ENCODE measurements around the gene GPHB5. TPM values are rescaled to one million over a fixed set of nuclear protein-coding genes. Genes with fewer than 3 reads are reported as not detected.
A peak's percentile ranks its signal among the peaks of the same experiment; 100 is the strongest.

GPHB5 gene
- total and polyA plus RNA-seq, 12 donors: not detected

DNA sequence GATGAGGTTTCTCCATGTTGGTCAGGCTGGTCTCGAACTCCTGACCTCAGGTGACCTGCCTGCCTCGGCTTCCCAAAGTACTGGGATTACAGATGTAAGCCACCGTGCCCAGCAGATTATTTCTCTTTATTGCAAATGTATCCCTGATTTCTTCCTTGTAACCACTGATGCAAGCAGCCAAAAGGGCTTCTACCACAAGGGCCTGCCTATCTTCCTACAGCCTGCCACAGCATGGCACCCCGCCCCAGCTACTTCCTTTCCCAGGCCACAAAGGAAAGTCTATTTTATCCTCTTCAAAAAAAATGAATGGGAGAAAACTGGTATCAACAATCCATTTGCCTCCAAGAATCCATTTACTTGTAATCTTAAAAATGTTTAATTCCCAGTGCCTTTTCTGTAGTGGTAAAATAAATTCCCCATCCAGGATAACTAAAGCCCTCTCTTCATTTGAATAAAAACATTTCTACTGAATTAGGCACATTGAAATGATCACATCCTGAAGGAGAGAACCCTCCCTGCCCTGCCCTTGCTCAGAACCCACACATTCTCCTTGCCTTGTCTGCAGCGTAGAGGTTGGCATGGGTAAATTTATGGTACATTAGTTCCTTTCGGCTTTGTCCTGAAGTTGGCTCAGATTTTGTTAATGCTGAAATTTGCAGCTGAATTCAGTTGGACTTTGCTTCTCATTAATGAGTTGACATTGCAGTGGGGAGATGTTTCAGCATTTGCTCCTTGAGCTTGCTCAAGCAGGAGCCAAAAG, 19.2 kb downstream of the GPHB5 start:
- Histone ChIP-seq H3K4me1 (peaks cover 0 to 12% (median 4%) of the 10 kb centered on the region in 9 donors), H3K27me3 (no peaks in the 10 kb centered on the region), H3K4me3 (no peak overlapping the region), H3K27ac (no peak overlapping the region), H3K36me3 (no peaks in the 10 kb centered on the region), H3K9me3 (peaks cover 0 to 15% (median 0%) of the 10 kb centered on the region in 11 donors)
- intact Hi-C loops (cut with DNase I): loop anchor here in 1 of 10 donors (2.0 kb wide), 1 partner anchor 49 kb away; no protein-coding TSS in a partner anchor
- TF ChIP-seq CTCF (IDR thresholded peaks at IDR 0.05): no peak
- ATAC-seq (no peak), DNase-seq (no peak)
- WGBS, 2 donors: 69 to 78% methylated on average over 6 of the region's 6 CpGs

GRCh38 chr14:63297372-63298063, 21.2 kb downstream of the GPHB5 start:
- Histone ChIP-seq H3K36me3 (peaks cover 0 to 19% (median under 1%) of the 10 kb centered on the region in 9 donors), H3K27me3 (no peaks in the 10 kb centered on the region), H3K9me3 (peaks cover 0 to 18% (median 0%) of the 10 kb centered on the region in 11 donors), H3K4me1 (peaks cover 0 to 12% (median 4%) of the 10 kb centered on the region in 9 donors), H3K4me3 (no peak overlapping the region), H3K27ac (no peak overlapping the region)
- no peak for TF ChIP-seq CTCF (IDR thresholded peaks at IDR 0.05)
- intact Hi-C loops (cut with DNase I): no loop called here
- no peak for ATAC-seq
- 88 to 89% methylated on average over 4 of the region's 4 CpGs for WGBS, 2 donors
- no peak for DNase-seq

DNA sequence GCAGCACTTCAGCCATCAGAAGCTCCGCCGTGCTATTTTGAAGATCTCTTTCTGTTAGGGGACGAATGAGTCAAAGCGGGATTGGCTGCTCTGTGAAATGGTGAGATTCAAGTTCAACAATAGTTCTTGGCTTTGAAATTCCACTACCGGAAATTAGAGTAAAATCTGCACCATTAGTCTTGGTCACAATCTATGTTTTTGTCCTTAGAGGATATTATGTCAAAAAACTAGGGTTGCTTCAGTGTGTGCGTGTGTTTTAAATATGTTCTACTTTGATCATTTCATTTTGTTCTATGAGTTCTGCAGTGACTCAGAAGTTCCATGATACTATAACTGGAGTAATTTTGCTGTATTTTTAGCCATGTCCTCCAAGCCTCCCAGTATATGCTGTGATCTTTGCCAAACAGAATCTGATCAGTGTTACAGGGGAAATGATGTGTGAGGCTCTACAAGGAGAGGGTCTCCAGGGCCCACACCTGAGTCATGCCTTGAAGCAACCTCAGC, 22.6 kb downstream of the GPHB5 start:
- ATAC-seq: peak; percentile 29 to 84 (median 77)
- peaks cover 0 to 12% (median 0%) of the 10 kb centered on the region in 9 donors for H3K4me1 ChIP-seq
- H3K4me3 ChIP-seq: peak overlapping the region in 2 of 10 donors; percentile 1 to 35
- peaks cover 0 to 18% (median 0%) of the 10 kb centered on the region in 11 donors for H3K9me3 ChIP-seq
- H3K27ac ChIP-seq: peak overlapping the region in 9 of 10 donors; percentile 6 to 81 (median 47)
- peaks cover 0 to 33% (median 10%) of the 10 kb centered on the region in 9 donors for H3K36me3 ChIP-seq
- H3K27me3 ChIP-seq: no peaks in the 10 kb centered on the region
- WGBS, 2 donors: 62 to 66% methylated on average over 6 of the region's 6 CpGs
- no peak for DNase-seq
- intact Hi-C loops (cut with DNase I): no loop called here
- TF ChIP-seq CTCF (IDR thresholded peaks at IDR 0.05): no peak

DNA sequence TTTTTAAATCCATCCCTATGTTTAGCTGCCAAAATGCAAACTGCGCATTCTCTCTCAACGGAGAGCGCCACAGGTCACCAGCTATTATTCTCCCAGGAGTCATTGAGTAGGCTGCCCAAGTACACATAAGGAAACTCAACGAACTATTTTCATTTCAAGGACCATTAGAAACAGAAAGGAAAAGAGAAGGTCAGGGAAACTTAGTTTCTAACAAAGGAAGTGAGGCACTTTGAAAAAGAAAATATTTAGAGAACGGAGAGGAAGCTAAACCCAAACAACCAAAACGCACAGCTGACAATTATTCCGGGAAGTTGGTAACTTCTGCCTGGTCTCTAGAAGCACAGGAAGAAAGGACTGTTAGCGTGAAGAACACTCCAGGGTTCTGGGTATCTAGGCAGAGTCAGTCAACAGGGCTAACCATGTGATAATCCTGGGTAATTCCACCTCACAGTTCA, 23.5 kb downstream of the GPHB5 start:
- peak in 6 of 8 donors; percentile 27 to 63 (median 44) for ATAC-seq
- peaks cover 0 to 18% (median 0%) of the 10 kb centered on the region in 11 donors for H3K9me3 ChIP-seq
- peak overlapping the region in 3 of 10 donors; percentile 1 to 35 (median 6) for H3K4me3 ChIP-seq

More for the DNA sequence above, 23.5 kb downstream of the GPHB5 start:
- TF ChIP-seq CTCF (IDR thresholded peaks at IDR 0.05): no peak
- Histone ChIP-seq H3K36me3 (peaks cover 0 to 41% (median 10%) of the 10 kb centered on the region in 9 donors), H3K4me1 (peaks cover 0 to 12% (median 0%) of the 10 kb centered on the region in 9 donors), H3K27me3 (no peaks in the 10 kb centered on the region), H3K27ac (peak overlapping the region in 8 of 10 donors; percentile 19 to 81 (median 52))
- 66 to 69% methylated on average over 8 of the region's 8 CpGs for WGBS, 2 donors
- intact Hi-C loops (cut with DNase I): no loop called here
- DNase-seq: no peak

Measured in heart right ventricle (tissue), 16 donors.